Measurements from ENCODE around the gene CTU2. TPM values are rescaled to one million over a fixed set of nuclear protein-coding genes. Genes with fewer than 3 reads are reported as not detected.

CTU2 gene
- total and polyA plus RNA-seq, 9 of the 15 experiments (the other 6 are each of a cell fraction or from before 2014, with no cell fraction given) = 1.3 to 105 (median 23.2) TPM

- Histone ChIP-seq H2AFZ (ENCODE audit: low read depth, low read length) (no peak overlapping the region), H3K4me1 (replicated peaks in 1 of 2; ENCODE audit: control insufficient read depth in 2 of 2, insufficient read depth in 2 of 2, low read length in 2 of 2) (peaks cover 0 to 69% of the 10 kb centered on the region in 2 experiments; a peak in 2 of 5 replicates), H3K9me1 (ENCODE audit: control insufficient read depth, insufficient read depth, low read length) (peaks cover 3% of the 10 kb centered on the region), H3K79me2 (ENCODE audit: control insufficient read depth, insufficient read depth, low read length) (peaks cover 28% of the 10 kb centered on the region), H4K20me1 (replicated peaks; ENCODE audit: control insufficient read depth, insufficient read depth, low read length) (peaks cover 17% of the 10 kb centered on the region; the same call in 1 of the 2 replicates), H3K27me3 (ENCODE audit: control insufficient read depth in 2 of 2, insufficient read depth in 2 of 2, low read length in 2 of 2) (no peaks in the 10 kb centered on the region; a peak in 1 of 5 replicates), H3K9me3 (replicated peaks; ENCODE audit: control insufficient read depth, insufficient read depth, low read depth, low read length) (0 out of 2 replicates have a peak, but pooled peaks cover 2% of the 10 kb centered on the region), H3K36me3 (ENCODE audit: control insufficient read depth, insufficient read depth, low read length) (peaks cover 94% of the 10 kb centered on the region), H3K27ac (ENCODE audit: extremely low read depth, low read depth, low read length) (no peak overlapping the region), H3K4me3 (no peak overlapping the region), H3K9ac (ENCODE audit: insufficient read depth in 1 of 2, low read depth in 2 of 2, low read length in 2 of 2) (0 out of 4 replicates have a peak overlapping the region, but pooled peaks of 1 of the 2 experiments have one; percentile 12), H3K4me2 (ENCODE audit: insufficient read depth, low read length) (no peak overlapping the region)
- CTCF ChIA-PET (ENCODE audit: low intra/inter-chr PET ratio) = interaction anchor here (0.7 kb wide), 1 partner anchor 95 kb away, joined by 3 read pairs; no protein-coding TSS in a partner anchor
- DNase-seq (ENCODE audit: extremely low read depth in 1 of 4, low spot score in 3 of 4) (no peak), FAIRE-seq (no peak), ATAC-seq (no peak)
- POLR2A ChIA-PET = interaction anchor here (0.5 to 0.9 kb wide), 2 partner anchors 17 to 53 kb away, joined by 3 read pairs; no protein-coding TSS in a partner anchor
- intact Hi-C loops (cut with micrococcal nuclease) = no loop called here
- peak; percentile 61; the same call in 1 of the 2 replicates for TF ChIP-seq ZBTB7A (IDR thresholded peaks at IDR 0.05; ENCODE audit: borderline replicate concordance, control insufficient read depth, low read depth, low read length)
- no peak for TF ChIP-seq BHLHE40 (IDR thresholded peaks at IDR 0.05; ENCODE audit: low read length)
- TF ChIP-seq PCBP1 (IDR thresholded peaks at IDR 0.05; ENCODE audit: low read depth, low read length, poor library complexity, severe bottlenecking) = peak; percentile 11
- BruUV-seq (replicated peaks) = no TSS peak
- 91% methylated on average over 4 of the region's 15 CpGs for WGBS (ENCODE audit: insufficient coverage, low coverage, missing lambda C conversion rate)
- in situ Hi-C loops (cut with MboI) = no loop called here
Observed at GRCh38 chr16:88713054-88713453, 6.8 kb downstream of the CTU2 start.
